HG02588 (cell line): ENCODE measurements around the gene PRKCZ.

Source experiments
- ATAC-seq: cut with Tn5 transposase; IDR thresholded peaks from one replicate; pipeline ENCODE4 v1.9.1; 2021; ENCODE audit warnings: mild to moderate bottlenecking, moderate library complexity; ENCODE audit not compliant: unreplicated experiment

PRKCZ gene

DNA sequence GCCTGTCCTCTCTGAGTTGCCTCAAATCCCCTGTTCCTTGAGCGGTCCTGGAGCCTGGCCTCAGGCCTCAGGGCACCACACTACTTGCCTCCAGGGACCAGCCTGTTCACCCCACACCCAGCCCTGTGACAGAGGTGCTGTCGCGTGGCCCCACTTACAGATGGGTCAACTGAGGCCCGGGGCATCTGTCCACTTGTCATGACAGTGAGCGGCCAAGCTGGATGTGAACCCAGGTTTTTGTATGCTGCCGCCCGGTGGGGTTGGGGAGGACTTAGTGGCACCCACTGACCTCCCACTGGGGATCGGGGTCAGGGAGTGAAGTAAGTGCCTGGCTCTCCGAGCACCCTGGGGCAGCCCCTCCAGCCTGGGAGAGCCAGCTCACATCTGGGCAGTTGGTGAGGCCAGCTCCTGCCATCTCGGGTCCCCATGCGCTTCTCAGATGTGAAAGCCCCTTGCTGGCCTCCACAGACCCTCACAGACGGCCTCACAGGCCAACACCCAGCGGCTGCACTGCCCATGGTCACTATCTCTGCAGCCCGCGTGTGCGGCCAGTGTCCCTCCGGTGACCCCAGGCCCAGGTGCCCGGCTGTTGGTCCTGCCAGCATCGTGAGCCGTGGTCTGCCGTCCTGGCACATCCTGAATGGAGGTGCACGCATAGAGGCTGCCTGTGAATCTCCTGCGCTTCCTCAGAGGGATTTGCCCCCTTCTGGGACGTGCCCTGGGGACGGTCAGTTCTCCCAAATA lies 153.6 kb downstream of the PRKCZ start:
- no peak for ATAC-seq

DNA sequence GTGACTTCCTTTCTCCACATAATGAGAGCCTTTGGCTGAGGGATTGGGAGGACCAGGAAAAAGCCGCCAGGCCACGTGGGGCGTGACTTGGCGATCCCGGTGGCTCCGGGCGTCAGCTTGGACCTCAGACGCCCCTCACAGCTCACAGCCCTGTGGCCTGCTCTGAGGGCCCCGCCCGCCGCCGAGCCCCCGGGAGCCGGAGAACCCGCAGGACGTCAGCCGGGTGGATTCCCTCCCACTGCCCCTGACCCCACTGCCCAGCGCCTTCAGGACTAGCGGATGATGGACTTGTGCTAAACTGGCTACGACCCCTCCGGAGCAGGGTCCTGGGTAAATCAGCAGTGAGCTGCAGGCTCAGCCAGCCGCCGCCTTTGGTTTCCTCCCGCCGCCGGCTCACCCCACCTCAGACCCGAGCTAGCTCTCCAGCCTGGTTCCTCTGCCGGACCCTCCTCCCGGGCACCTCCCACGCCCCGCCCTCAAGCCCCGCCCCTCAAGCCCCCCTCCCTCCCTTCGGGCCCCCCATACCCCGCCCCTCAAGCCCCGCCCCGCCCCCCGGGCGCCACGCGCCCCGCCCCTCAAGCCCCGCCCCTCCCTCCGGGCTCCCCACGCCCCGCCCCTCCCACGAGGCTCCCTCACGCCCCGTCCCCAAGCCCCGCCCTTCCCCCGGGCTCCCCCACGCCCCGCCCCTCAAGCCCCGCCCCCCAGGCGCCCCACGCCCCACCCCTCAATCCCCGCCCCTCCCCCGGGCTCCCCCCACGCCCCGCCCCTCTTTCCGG lies 154.4 kb downstream of the PRKCZ start:
- ATAC-seq, result no peak

DNA sequence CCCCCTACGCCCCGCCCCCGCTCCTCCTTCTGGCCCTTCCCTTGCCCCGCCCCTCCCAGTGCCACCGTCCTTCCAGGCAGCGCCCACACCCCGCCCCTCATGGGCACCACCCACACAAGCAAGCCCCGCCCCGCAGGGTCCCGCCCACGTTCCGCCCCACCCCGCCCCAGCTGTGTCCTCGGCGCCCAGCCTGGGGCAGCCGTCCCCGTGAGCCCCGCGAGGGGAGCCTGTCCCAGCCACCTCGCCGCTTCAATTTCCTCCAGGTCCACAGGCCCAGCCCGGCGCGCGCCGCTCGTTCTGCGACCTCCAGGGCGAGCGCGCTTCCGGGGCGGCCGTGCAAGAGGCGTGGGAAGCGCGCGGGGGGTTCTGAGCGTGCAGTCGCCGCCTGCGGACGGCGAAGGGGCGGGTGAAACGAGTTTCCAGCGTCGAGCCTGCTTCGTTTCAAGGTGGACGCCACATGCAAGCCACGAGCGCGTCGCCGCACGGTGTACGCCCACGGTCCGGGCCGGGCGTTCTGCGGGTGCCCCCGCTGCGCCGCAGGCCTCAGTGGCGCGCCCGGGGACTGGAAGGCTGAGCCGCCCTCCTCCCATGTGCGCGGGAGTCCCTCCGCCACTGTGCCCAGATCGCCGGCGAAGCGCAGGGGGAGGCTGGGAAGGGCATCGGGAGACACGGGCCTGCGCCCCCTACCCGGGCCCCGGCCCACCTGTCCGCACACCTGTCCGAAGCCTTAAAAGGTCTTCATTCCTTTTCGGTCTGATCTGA lies 155.2 kb downstream of the PRKCZ start:
- ATAC-seq, result peak; percentile 64

DNA sequence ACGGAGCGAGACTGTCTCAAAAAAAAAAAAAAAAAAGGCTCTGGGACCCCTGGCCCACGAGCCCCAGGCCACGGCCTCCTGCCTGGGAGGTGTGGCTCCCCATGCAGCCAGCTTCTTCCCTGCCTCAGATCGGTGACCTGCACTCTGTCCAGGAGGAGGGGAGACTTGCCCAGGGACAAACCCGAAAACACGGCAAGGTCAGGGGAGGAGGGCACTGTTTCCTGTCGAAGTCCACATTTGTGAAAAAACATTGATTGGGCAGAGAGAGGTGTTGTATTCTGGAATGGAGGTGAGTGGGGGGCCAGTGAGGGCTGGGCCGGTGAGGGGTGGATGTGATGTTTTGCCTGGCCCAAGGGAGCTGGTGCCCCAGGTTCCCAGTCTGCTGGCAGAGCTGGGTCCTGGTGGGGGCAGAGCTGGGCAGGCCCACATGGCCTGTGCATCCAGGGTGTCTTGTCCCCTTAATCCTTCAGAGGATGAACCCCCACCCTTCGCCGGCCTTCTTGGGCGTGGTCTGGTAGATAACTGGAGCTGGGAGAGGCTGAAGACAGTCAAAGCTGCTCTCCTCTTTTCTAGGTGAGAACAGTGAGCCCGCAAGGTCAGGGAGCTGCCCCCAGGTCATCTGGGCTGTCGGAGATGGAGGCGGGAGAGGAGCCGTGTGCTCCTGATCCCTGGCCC lies 156.7 kb downstream of the PRKCZ start:
- no peak for ATAC-seq

DNA sequence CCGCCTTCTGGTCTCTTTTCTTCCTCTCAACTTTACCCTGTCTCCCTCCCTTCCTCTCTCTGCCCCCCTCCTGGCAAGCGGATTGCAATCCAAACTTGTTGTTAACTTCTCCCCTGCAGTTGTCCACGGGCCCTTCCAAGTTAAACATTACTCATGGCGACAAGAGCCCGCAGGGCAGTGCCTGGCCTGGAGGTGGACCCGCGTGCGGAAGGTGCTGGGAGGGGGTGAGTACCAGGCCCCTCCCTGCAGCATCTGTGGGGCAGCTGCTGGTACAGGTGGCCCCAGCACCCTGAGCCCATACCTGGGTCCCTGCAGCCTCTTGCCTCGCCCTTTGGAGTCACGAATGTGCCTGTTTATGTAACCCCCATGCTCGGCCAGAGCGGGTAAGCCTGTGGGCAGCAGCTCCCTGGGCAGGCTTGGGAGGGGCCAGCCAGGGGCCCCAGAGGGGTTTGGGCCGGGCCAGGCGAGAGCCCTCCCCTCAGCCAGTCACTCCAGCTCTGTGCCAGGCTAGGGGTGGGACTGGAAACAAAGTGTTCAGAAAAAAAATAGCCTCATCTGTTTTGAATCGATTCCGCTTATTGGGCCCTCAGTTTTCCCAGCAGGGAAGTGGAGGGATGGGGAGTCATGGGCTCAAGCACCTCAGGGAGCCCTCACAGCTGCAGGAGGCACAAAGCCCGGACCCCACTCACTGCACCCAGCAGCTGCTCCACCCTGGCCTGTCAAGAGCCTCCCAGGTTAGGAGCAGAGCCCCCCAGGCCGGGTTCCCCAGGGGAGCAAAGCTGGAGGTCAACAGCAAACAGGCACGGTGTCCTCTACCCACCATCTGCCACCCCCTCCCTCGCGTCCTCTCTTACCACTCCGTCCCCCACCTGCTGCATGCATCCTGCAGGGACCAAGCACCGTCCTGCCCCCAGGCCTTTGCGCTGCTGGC lies 158.4 kb downstream of the PRKCZ start:
- ATAC-seq, result no peak

DNA sequence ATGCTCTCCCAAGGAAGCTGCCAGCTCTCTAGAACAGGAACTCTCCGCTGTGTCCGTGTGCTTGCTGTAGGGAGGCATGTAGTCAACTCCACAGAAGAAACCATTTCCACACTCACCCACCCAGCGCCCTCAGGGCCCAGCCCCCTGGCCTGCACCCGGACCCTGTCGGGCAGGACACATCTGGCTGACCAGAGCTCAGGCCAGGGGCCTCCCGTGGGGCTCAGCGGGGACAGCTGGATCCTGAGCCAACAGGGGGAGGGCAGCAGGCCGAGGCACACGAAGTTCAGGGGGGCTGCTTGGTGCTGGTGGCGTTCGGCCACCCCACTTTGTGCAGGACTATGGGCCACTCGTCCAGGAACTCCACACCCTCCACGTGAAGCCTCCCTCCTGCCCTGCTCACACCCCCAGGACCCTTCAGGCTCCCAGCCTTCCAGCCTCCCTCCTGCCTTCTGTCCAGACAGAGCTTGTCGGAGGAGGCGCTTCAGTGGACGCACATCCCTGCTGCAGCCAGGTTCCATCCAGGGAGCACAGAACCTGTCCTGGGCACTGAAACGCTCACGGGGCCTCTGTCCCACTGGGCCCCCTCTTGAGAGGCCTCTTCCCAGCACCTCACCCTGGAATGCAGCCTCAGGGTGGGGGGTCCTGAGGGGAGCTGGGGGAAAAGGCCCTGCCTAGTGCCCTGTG lies 159.3 kb downstream of the PRKCZ start:
- no peak for ATAC-seq

DNA sequence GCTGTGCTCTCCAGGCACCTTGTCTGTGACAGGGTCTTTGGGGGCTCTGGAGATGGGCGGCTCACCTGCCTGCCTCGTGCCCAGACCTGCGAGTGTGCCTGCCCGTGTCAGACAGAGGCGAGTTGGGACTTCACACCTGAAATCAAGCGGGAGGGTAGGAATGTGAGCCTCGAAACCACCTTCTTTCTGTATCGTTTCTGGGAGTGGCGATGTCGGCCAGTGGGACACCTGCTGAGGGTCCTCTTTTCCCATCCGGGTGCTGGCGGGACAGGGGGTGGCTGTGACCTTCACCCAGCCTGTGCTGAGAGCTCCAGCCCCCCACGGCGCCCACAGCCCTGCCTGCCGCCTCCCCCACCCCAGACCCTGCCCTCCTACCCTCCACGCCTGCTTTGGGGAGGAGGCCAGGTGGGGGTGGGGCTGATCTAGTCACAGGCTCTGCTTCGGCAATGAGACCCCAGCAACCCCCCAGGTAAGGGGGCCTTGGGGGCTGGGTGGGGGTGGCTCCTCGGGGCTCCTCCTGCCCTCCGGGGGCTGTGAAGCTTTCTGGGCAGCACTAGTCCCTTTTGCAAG lies 160.0 kb downstream of the PRKCZ start:
- no peak for ATAC-seq

DNA sequence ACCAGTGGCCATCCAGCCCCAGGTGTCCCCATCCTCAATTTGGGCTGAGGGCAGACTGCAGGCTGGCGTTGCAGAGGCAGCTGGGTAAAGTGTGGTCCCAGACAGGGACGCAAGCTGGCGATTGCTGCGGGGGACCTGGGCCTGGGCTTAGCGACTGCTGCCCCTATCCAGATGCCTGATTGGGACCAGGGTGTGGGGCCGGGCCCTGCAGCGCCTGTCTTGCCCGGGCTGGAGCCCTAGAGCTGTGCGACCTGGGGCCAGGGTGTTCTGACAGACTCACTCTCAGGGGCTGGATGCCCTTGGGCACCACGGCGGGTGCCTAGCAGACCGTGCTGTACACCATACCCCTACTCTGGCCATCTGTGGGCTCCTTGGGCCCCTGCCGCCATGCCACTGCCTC lies 160.6 kb downstream of the PRKCZ start:
- no peak for ATAC-seq

DNA sequence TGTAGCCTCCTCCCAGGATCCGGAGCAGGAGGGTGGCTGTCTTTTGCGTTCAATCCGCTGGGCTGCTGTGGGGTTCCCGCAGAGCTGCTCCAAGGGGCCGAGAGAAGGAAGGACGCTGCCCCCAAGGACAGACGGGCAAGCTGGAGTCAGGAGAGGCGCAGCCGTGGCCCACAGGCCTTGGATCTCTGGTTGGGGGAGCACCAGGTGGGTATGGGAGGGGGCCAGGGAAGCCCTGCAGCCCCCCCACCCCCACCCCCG lies 162.0 kb downstream of the PRKCZ start:
- ATAC-seq, result no peak

DNA sequence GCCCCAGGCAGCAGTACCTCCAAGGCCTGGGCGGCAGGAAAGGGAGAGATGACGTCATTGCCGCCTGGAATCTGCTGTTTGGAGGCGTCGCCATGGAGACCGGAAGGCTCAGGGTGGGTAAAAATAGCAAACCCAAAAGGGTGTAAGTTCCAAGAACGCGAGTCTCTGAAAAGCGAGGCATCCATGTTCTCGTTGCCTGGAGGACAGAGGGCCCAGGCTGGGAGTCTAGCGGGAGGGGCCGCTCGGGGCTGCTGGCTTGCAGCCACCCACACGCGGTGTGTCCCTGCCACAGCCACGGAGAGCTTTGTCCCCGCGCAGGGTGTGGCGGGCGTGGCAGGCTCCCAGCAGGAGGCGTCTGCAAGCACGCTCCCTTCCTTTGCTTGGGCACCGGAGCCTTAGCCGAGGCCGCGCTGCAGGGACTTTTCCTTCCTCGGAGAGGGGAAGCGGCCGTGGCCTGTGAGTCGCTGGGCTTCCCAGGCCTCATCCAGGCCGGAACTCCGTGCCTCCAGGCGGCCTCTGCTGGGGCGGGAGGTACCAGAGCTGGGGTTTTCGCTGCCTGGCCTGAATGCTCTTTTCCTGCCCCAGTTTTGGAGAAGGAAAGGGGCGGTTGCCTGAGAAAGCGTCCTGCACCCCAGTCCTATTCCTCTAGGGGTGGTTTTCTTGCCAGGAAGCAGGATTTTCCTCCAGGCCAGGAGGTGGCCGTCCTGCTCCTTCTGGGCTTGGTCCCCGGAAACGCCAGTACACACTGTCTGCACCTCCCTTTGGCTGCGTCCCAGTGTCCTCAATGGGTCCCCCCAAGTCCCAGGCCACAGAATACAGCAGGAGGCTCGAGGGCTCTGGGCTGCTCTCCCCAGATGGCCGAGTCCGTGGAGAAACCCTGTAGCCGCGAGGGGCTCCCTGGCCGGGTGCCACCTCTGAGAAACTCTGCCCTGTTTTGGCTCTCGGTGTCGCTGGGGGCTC lies 162.6 kb downstream of the PRKCZ start:
- ATAC-seq, result no peak

DNA sequence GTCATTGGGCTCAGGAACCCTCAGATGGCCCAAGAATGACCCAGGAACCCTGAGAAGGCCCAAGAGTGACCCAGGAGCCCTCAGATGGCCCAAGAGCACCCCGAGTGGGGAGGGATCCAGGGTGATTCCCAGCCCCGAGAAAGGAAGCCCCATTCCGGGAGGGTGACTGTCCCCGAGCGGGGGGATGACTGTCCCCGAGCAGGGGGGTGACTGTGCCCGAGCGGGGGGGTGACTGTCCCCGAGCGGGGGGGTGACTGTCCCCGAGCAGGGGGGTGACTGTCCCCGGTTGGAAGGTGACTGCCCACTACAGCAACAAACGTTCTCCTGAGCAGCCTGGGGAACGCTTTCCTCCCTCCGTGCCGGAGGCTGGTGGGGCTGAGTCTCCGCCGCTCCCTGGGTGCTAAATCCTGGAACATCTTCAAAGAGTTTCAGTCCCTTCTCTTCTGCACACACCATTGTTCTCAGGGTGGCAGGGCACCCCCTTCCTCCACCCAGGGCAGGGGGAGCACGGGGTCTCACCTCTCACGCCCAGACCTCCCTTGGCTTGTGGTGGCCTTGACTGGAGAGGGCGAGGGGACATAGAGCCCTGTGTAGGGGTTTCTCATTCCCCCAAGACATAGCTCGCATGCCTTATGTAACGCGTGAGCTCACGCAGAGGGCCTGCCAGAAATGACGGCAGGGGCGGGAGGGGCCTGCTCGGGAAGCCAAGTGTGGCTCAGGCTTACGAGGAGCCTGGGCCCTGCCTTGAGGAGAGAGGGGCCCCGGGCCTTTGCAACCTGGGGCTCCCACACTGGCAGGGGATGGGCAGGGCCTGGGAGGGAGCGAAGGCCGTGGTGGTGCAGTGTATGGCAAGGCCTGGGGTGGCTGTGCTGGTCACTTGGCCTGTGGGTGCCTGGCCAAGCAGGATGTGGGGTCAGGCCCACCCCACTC lies 163.6 kb downstream of the PRKCZ start:
- no peak for ATAC-seq

DNA sequence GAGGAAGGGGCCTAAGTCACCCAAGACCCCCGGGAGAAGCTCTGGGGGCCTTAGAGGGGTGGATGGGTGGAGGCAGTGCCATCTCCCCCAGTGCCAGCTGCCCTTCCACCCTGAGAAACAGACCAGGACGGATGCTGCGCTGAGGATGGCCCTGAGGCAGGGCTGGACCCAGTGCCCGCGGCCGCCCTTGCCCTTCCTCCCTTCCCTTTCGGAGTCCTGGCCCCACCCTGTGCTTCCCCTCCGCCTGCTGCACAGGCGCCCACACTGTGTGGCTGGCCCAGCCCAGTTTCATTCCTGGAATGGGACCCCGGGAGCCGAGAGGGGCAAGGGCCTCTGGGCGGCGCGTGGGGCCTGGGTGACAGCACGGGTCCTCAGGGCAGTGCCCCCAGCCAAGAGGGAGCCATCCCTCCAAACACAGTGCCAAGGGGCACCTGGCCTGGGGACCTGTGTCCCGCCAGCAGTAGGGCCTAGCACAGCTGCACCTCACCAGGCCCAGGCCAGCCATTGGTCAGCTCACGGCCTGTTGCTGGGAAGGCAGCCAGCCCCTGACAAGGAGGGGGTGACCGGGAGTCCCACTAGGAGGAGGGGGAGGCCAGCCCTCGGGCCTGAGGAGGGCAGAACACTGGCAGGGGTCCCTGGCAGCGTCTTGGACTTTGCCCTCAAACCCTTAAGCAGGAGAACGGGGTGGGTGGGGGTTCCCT lies 164.5 kb downstream of the PRKCZ start:
- ATAC-seq, result no peak

DNA sequence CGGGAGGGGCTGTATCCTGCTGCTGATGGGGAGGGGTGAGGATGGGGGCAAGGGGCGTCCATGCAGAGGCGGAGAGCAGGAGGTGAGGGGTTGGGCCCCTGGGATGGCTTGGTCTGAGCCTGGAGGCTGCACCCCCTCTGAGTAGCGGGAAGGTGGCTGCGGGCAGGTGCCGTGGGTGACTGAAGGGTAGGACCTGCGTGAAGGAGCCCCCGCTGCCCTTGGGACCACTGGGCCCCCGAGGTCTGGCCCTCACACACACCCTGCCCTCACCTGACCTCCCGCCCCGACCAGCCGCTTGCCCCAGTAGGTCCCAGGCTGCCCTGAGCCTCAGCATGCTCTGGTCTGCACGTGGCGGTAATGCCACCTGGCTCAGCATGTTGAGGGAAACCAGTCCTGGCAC lies 165.1 kb downstream of the PRKCZ start:
- no peak for ATAC-seq

DNA sequence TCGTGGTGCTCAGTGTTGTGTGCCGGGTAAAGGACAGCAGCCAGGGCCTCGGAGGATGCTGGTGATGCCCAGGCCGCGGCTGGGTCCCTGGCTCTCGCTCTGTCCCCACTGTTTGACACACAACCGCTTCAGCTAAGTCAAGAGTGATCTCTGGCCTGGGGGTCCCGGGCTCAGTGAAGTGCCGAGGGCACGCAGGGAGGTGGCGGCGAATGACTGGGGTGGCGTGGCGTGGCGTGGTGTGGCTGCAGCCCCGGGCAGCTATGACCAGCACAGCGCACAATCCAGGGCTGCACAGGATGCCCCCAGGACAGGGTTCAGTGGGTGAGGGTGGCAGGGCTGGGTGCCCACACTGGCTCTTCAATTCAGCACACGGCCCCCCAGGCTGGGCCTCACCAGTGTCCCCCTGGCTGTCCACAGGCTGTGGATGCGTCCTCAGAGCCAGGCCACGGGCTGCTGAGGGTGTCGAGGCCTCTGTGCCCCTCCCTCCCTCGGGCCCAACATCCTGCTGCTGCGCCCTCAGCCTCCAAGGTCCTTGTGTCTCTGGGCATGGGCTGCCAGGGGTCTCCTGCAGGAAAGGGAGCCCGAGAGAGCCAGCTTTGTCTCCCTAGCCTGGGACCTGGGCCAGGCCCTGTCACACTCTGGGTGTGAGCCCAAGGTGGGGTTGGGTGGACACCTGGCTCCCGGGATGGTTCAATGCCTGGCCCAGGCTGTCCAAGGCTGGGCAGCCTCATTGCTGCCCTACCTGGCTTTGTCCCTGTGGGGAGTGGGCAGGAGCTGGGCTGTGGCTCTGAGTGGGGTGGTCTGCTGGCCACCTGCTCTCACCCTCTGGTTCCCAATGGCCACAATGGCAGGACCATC lies 165.9 kb downstream of the PRKCZ start:
- ATAC-seq, result no peak

DNA sequence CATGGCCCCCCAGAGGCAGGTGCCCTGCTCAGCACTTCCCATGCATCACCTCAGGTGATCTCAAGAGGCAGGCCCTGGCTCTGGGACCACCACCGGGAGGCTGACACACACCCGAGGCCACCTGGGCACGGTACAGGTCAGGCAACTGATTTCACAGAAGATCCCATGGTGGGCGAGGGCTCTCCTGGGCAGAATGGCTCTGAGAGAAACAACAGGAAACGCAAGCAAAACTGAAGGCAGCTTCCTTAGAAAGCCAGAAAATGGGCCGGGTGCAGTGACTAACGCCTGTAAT lies 166.5 kb downstream of the PRKCZ start:
- no peak for ATAC-seq

DNA sequence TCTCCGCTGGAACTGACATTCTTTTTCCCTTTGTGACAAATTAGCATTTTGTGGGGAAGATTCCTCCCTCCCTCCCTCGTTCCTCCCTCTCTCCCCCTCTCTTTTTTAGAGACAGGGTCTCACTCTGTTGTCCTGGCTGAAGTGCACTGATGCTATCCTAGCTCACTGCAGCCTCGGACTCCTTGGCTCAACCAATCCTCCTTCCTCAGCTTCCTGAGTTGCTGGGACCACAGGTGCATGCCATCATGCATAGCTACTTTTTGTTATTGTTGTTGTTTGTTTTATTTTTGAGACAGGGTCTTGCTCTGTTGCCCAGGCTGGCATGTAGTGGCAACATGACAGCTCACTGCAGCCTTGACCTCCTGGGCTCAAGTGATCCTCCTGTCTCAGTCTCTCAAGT lies 171.1 kb downstream of the PRKCZ start:
- ATAC-seq, result no peak
